T1000 (cell line): ENCODE measurements around the gene TSPAN5.

ENCODE experiments used
- DNase-seq: peaks from one replicate; lab custom pipeline; 2025; ENCODE audit warnings: mixed read lengths; lab: John Stamatoyannopoulos, UW

TSPAN5 gene

GRCh38 chr4:98673288-98673644 is 14.9 kb upstream of the TSPAN5 start:
- no peak for DNase-seq

- no peak for DNase-seq
These were observed 14.3 kb upstream of the TSPAN5 start for GRCh38 chr4:98672583-98673287.

- DNase-seq = no peak
These were observed 12.7 kb upstream of the TSPAN5 start for GRCh38 chr4:98671131-98671530.

GRCh38 chr4:98670186-98670585 is 11.8 kb upstream of the TSPAN5 start:
- no peak for DNase-seq

- no peak for DNase-seq
These were observed 11.2 kb upstream of the TSPAN5 start for GRCh38 chr4:98669577-98669976.

- no peak for DNase-seq
These were observed 6.5 kb upstream of the TSPAN5 start for GRCh38 chr4:98664959-98665358.

- no peak for DNase-seq
These were observed 5.0 kb upstream of the TSPAN5 start for GRCh38 chr4:98663226-98664006.

GRCh38 chr4:98662626-98663225 is 4.3 kb upstream of the TSPAN5 start:
- DNase-seq = no peak

GRCh38 chr4:98662055-98662453 is 3.6 kb upstream of the TSPAN5 start:
- DNase-seq = no peak

GRCh38 chr4:98661371-98662054 is 3.1 kb upstream of the TSPAN5 start:
- DNase-seq = no peak

- no peak for DNase-seq
These were observed 1.5 kb upstream of the TSPAN5 start for GRCh38 chr4:98659741-98660462.

- no peak for DNase-seq
These were observed 738 bp upstream of the TSPAN5 start for GRCh38 chr4:98659106-98659592.

GRCh38 chr4:98657531-98658286 is 702 bp downstream of the TSPAN5 start:
- DNase-seq = peak; percentile 22

GRCh38 chr4:98656886-98657285 is 1.5 kb downstream of the TSPAN5 start:
- DNase-seq = no peak

GRCh38 chr4:98656443-98656842 is 2.0 kb downstream of the TSPAN5 start:
- no peak for DNase-seq

- peak; percentile 21 for DNase-seq
These were observed 4.2 kb downstream of the TSPAN5 start for GRCh38 chr4:98653890-98654867.

GRCh38 chr4:98652996-98653395 is 5.4 kb downstream of the TSPAN5 start:
- DNase-seq = no peak

- DNase-seq = no peak
These were observed 9.8 kb downstream of the TSPAN5 start for GRCh38 chr4:98648602-98649001.

GRCh38 chr4:98646422-98646821 is 12.0 kb downstream of the TSPAN5 start:
- DNase-seq = no peak

- no peak for DNase-seq
These were observed 12.9 kb downstream of the TSPAN5 start for GRCh38 chr4:98645527-98645926.
